ENCODE results near the gene ZC3H8. TPM values are rescaled to one million over a fixed set of nuclear protein-coding genes. Genes with fewer than 3 reads are reported as not detected.

The ZC3H8 gene
- total RNA-seq, 1 donor from 2014 or later, result 20.7 TPM

- Mint-ChIP-seq H3K9me3 (peaks cover 8% of the 10 kb centered on the region), H3K27ac (no peak overlapping the region), H3K4me1 (no peaks in the 10 kb centered on the region), H3K4me3 (no peak overlapping the region), H3K36me3 (peaks cover 30% of the 10 kb centered on the region), H3K27me3 (ENCODE audit: low read depth) (no peaks in the 10 kb centered on the region)
- TF ChIP-seq CTCF (IDR thresholded peaks at IDR 0.05; ENCODE audit: unreplicated experiment), result no peak
- DNase-seq (ENCODE audit: low spot score in 2 of 2, unreplicated experiment in 2 of 2), result no peak
These were observed 11.6 kb downstream of the ZC3H8 start for GRCh38 chr2:112243233-112243632.

GRCh38 chr2:112242384-112242783 lies 12.5 kb downstream of the ZC3H8 start:
- H3K36me3 Mint-ChIP-seq, result peaks cover 26% of the 10 kb centered on the region
- no peak overlapping the region for H3K4me3 Mint-ChIP-seq
- H3K4me1 Mint-ChIP-seq, result no peaks in the 10 kb centered on the region
- no peak overlapping the region for H3K27ac Mint-ChIP-seq
- H3K9me3 Mint-ChIP-seq, result peaks cover 8% of the 10 kb centered on the region
- no peak for DNase-seq (ENCODE audit: low spot score in 2 of 2, unreplicated experiment in 2 of 2)
- no peak for TF ChIP-seq CTCF (IDR thresholded peaks at IDR 0.05; ENCODE audit: unreplicated experiment)
- no peaks in the 10 kb centered on the region for H3K27me3 Mint-ChIP-seq (ENCODE audit: low read depth)

- H3K4me1 Mint-ChIP-seq, result no peaks in the 10 kb centered on the region
- no peak overlapping the region for H3K27ac Mint-ChIP-seq
- no peaks in the 10 kb centered on the region for H3K9me3 Mint-ChIP-seq
- H3K4me3 Mint-ChIP-seq, result no peak overlapping the region
- no peak for DNase-seq (ENCODE audit: low spot score in 2 of 2, unreplicated experiment in 2 of 2)
- peaks cover 4% of the 10 kb centered on the region for H3K36me3 Mint-ChIP-seq
- TF ChIP-seq CTCF (IDR thresholded peaks at IDR 0.05; ENCODE audit: unreplicated experiment), result no peak
- no peaks in the 10 kb centered on the region for H3K27me3 Mint-ChIP-seq (ENCODE audit: low read depth)
These were observed 15.0 kb downstream of the ZC3H8 start for GRCh38 chr2:112239862-112240261.

GRCh38 chr2:112230371-112230770 lies 24.5 kb downstream of the ZC3H8 start:
- no peak for TF ChIP-seq CTCF (IDR thresholded peaks at IDR 0.05; ENCODE audit: unreplicated experiment)
- H3K36me3 Mint-ChIP-seq, result peaks cover 28% of the 10 kb centered on the region
- no peak for DNase-seq (ENCODE audit: low spot score in 2 of 2, unreplicated experiment in 2 of 2)
- no peaks in the 10 kb centered on the region for H3K4me1 Mint-ChIP-seq
- peaks cover 9% of the 10 kb centered on the region for H3K9me3 Mint-ChIP-seq
- H3K4me3 Mint-ChIP-seq, result no peak overlapping the region
- no peaks in the 10 kb centered on the region for H3K27me3 Mint-ChIP-seq (ENCODE audit: low read depth)
- no peak overlapping the region for H3K27ac Mint-ChIP-seq

GRCh38 chr2:112229348-112229747 lies 25.5 kb downstream of the ZC3H8 start:
- peaks cover 9% of the 10 kb centered on the region for H3K9me3 Mint-ChIP-seq
- H3K4me1 Mint-ChIP-seq, result no peaks in the 10 kb centered on the region
- no peak overlapping the region for H3K4me3 Mint-ChIP-seq
- peaks cover 35% of the 10 kb centered on the region for H3K36me3 Mint-ChIP-seq
- H3K27me3 Mint-ChIP-seq (ENCODE audit: low read depth), result no peaks in the 10 kb centered on the region
- no peak for TF ChIP-seq CTCF (IDR thresholded peaks at IDR 0.05; ENCODE audit: unreplicated experiment)
- no peak overlapping the region for H3K27ac Mint-ChIP-seq
- DNase-seq (ENCODE audit: low spot score in 2 of 2, unreplicated experiment in 2 of 2), result no peak

GRCh38 chr2:112220831-112221230 lies 34.0 kb downstream of the ZC3H8 start:
- no peak for TF ChIP-seq CTCF (IDR thresholded peaks at IDR 0.05; ENCODE audit: unreplicated experiment)
- no peak for DNase-seq (ENCODE audit: low spot score in 2 of 2, unreplicated experiment in 2 of 2)
- Mint-ChIP-seq H3K27me3 (ENCODE audit: low read depth) (no peaks in the 10 kb centered on the region), H3K36me3 (peaks cover 37% of the 10 kb centered on the region), H3K27ac (no peak overlapping the region), H3K4me3 (no peak overlapping the region), H3K4me1 (no peaks in the 10 kb centered on the region), H3K9me3 (peaks cover 20% of the 10 kb centered on the region)

Measured in mesothelial cell of epicardium (in vitro differentiated cells).